K562 (cell line): ENCODE results near the gene UQCRC2.

Experiments
- JUND ChIP-seq, 2 experiments: IDR thresholded peaks; 2 replicates in 1 of 2; 3 replicates in 1 of 2; pipeline ENCODE4 v1.6.1; 2011; ENCODE audit warnings: borderline replicate concordance in 2 of 2, low read depth in 2 of 2, low read length in 2 of 2, improper control_type of control experiment in 1 of 2, missing biosample characterization in 1 of 2, missing genetic modification characterization in 1 of 2, missing genetic modification reagents in 1 of 2
- MYC ChIP-seq, 2 experiments: fragments of 250-450 bp in 1 of 2; sonication (Bioruptor Pico) in 1 of 2; IDR thresholded peaks; 2 replicates each; pipeline versions ENCODE4 v1.5.1 to v1.6.1; 2012 to 2021; ENCODE audit warnings: low read depth in 2 of 2, borderline replicate concordance in 1 of 2, improper control_type of control experiment in 1 of 2, low read length in 1 of 2, mild to moderate bottlenecking in 1 of 2, moderate library complexity in 1 of 2
- SAFB ChIP-seq: fragments of 200-400 bp; formaldehyde crosslinking; IDR thresholded peaks from 2 replicates; pipeline ENCODE4 v1.6.1; 2017; ENCODE audit warnings: low read depth, low read length, borderline replicate concordance
- TGIF2 ChIP-seq: sonication (generic); formaldehyde crosslinking; IDR thresholded peaks from 2 replicates; pipeline ENCODE4 v1.8.1; 2022; ENCODE audit warnings: mild to moderate bottlenecking, missing genetic modification reagents, moderate library complexity
- TF ChIP-seq, protein P1 (sequence below): sonication (generic); formaldehyde crosslinking; IDR thresholded peaks from 2 replicates; pipeline ENCODE4 v1.5.0; 2020; ENCODE audit warnings: missing genetic modification reagents

DNA sequence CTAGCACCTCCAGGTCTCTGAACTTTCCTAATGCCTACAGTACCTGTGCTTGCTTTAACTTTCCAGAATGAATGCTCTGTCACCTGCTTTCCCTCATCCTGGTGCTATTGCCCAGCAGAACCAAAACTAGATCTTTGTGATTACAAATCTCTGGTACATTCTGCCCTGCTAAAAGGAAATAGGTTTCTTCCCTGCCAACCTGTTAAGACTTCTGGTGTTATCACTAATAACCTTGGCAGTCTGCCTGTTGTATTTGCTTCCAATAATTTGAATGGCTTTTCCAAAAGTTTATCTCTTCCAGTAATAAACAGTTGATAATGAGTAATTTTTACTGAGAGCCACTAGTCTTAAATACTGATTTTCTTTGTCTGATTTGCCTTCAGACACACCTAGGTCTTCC lies 32.4 kb downstream of the UQCRC2 start:
- TF ChIP-seq TGIF2 (CRISPR knock-in tag) (no peak), JUND (IDR thresholded peaks at IDR 0.05; ENCODE audit: borderline replicate concordance, low read depth, low read length) (no peak), JUND (tag; IDR thresholded peaks at IDR 0.05; ENCODE audit: borderline replicate concordance, low read depth, low read length) (no peak), MYC (IDR thresholded peaks at IDR 0.05; ENCODE audit: low read depth, low read length) (no peak), MYC (CRISPR knock-in tag; IDR thresholded peaks at IDR 0.05; ENCODE audit: borderline replicate concordance, low read depth) (no peak), SAFB (no peak)
- TF ChIP-seq, protein P1, sequence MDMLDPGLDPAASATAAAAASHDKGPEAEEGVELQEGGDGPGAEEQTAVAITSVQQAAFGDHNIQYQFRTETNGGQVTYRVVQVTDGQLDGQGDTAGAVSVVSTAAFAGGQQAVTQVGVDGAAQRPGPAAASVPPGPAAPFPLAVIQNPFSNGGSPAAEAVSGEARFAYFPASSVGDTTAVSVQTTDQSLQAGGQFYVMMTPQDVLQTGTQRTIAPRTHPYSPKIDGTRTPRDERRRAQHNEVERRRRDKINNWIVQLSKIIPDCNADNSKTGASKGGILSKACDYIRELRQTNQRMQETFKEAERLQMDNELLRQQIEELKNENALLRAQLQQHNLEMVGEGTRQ: no peak
